HepG2 (cell line): ENCODE results near the gene NMRAL1. TPM values are rescaled to one million over a fixed set of nuclear protein-coding genes. Genes with fewer than 3 reads are reported as not detected.

ENCODE experiments used
- FOXC1 ChIP-seq: sonication (generic); formaldehyde crosslinking; IDR thresholded peaks from 2 replicates; pipeline ENCODE4 v1.8.0; 2022; ENCODE audit warnings: mild to moderate bottlenecking, missing genetic modification reagents, borderline replicate concordance
- KLF16 ChIP-seq, 2 experiments: sonication (generic) in 1 of 2; formaldehyde crosslinking in 1 of 2; IDR thresholded peaks; 2 replicates each; pipeline versions ENCODE4 v1.6.1 to v1.8.0; 2016 to 2023; ENCODE audit warnings: missing genetic modification reagents in 2 of 2, missing compliant biosample characterization in 1 of 2
- NR2F2 ChIP-seq: IDR thresholded peaks from 2 replicates; pipeline ENCODE4 v1.6.1; 2012; ENCODE audit warnings: low read depth, inconsistent platforms, borderline replicate concordance
- PHF8 ChIP-seq: sonication (generic); formaldehyde crosslinking; IDR thresholded peaks from 2 replicates; pipeline ENCODE4 v1.5.0; 2020; ENCODE audit warnings: missing genetic modification reagents
- SMARCE1 ChIP-seq: fragments of 450-650 bp; IDR thresholded peaks from 2 replicates; pipeline ENCODE4 v1.6.1; 2017; ENCODE audit warnings: borderline replicate concordance
- SNAI1 ChIP-seq: sonication (generic); formaldehyde crosslinking; IDR thresholded peaks from 2 replicates; pipeline ENCODE4 v1.5.0; 2020; ENCODE audit warnings: mild to moderate bottlenecking, missing genetic modification reagents, borderline replicate concordance
- ZBTB7B ChIP-seq: sonication (generic); formaldehyde crosslinking; IDR thresholded peaks from 2 replicates; pipeline ENCODE4 v1.4.0; 2020; ENCODE audit warnings: missing genetic modification reagents
- ZFAT ChIP-seq: sonication (generic); formaldehyde crosslinking; conservative IDR thresholded peaks from 2 replicates; pipeline ENCODE4 v1.8.1; 2023; ENCODE audit warnings: missing genetic modification reagents, inconsistent platforms
- ZIK1 ChIP-seq: sonication (generic); formaldehyde crosslinking; IDR thresholded peaks from 2 replicates; pipeline ENCODE4 v1.5.0; 2020; ENCODE audit warnings: mild to moderate bottlenecking, low read depth, missing genetic modification reagents, borderline replicate concordance
- ZNF235 ChIP-seq: sonication (generic); formaldehyde crosslinking; IDR thresholded peaks from 2 replicates; pipeline ENCODE4 v1.8.1; 2023; ENCODE audit warnings: mild to moderate bottlenecking, missing genetic modification reagents, borderline replicate concordance
- ZNF317 ChIP-seq: sonication (generic); formaldehyde crosslinking; IDR thresholded peaks from 2 replicates; pipeline ENCODE4 v1.5.0; 2020; ENCODE audit warnings: mild to moderate bottlenecking, missing genetic modification reagents
- ZNF530 ChIP-seq: sonication (generic); formaldehyde crosslinking; IDR thresholded peaks from 2 replicates; pipeline ENCODE4 v1.5.0; 2020; ENCODE audit warnings: low read depth, mild to moderate bottlenecking, missing genetic modification reagents
- ZNF749 ChIP-seq: sonication (generic); formaldehyde crosslinking; IDR thresholded peaks from 2 replicates; pipeline ENCODE4 v1.8.0; 2022; ENCODE audit warnings: mild to moderate bottlenecking, missing genetic modification reagents, moderate library complexity, borderline replicate concordance
- ZNF841 ChIP-seq: sonication (generic); formaldehyde crosslinking; IDR thresholded peaks from 2 replicates; pipeline ENCODE4 v1.8.1; 2023; ENCODE audit warnings: missing genetic modification reagents, borderline replicate concordance
- ZSCAN20 ChIP-seq: sonication (generic); formaldehyde crosslinking; IDR thresholded peaks from 2 replicates; pipeline ENCODE4 v1.4.0; 2020; ENCODE audit warnings: missing genetic modification reagents, mild to moderate bottlenecking, borderline replicate concordance
- polyA plus RNA-seq, 8 experiments: library from polyadenylated mRNA; depleted of rRNA in 3 of 8; stranded (reverse) in 7 of 8; unstranded in 1 of 8; fragments of >200 nt; fragmentation: Illumina TruSeq in 4 of 8; extraction: Trizol in 4 of 8; gene quantifications; 2 replicates each; pipeline versions ENCODE4 v1.2.1 to v1.2.3, GENCODE V29; 2011 to 2016; ENCODE audit warnings: low read depth in 4 of 8, missing spikeins in 1 of 8, mixed read lengths in 1 of 8; ENCODE audit not compliant: insufficient read depth in 1 of 8
- total RNA-seq, 5 experiments: library from RNA; depleted of rRNA; stranded (reverse); fragments of >200 nt; fragmentation: Illumina TruSeq; extraction: Trizol; gene quantifications; 2 replicates each; pipeline ENCODE4 v1.2.3, GENCODE V29; 2016; ENCODE audit warnings: low read depth in 1 of 5
- TF ChIP-seq, protein P1 (sequence below): sonication (generic); formaldehyde crosslinking; IDR thresholded peaks from 2 replicates; pipeline ENCODE4 v1.4.0; 2020; ENCODE audit warnings: missing genetic modification reagents; ENCODE audit errors: not compliant biosample characterization
- TF ChIP-seq, protein P2 (sequence below): sonication (generic); formaldehyde crosslinking; IDR thresholded peaks from 2 replicates; pipeline ENCODE4 v1.5.1; 2020; ENCODE audit warnings: missing genetic modification reagents, mild to moderate bottlenecking, borderline replicate concordance
- TF ChIP-seq, protein P3 (sequence below): sonication (generic); formaldehyde crosslinking; IDR thresholded peaks from 2 replicates; pipeline ENCODE4 v1.9.0; 2021; ENCODE audit warnings: missing genetic modification reagents, borderline replicate concordance
- TF ChIP-seq, protein P4 (sequence below): sonication (generic); formaldehyde crosslinking; IDR thresholded peaks from 2 replicates; pipeline ENCODE4 v1.5.1; 2020; ENCODE audit warnings: mild to moderate bottlenecking, missing genetic modification reagents, borderline replicate concordance

Gene NMRAL1
- total and polyA plus RNA-seq, 2 of the 13 experiments (the other 11 are each of a cell fraction or from before 2014, with no cell fraction given) = 30.8 to 33.1 TPM

DNA sequence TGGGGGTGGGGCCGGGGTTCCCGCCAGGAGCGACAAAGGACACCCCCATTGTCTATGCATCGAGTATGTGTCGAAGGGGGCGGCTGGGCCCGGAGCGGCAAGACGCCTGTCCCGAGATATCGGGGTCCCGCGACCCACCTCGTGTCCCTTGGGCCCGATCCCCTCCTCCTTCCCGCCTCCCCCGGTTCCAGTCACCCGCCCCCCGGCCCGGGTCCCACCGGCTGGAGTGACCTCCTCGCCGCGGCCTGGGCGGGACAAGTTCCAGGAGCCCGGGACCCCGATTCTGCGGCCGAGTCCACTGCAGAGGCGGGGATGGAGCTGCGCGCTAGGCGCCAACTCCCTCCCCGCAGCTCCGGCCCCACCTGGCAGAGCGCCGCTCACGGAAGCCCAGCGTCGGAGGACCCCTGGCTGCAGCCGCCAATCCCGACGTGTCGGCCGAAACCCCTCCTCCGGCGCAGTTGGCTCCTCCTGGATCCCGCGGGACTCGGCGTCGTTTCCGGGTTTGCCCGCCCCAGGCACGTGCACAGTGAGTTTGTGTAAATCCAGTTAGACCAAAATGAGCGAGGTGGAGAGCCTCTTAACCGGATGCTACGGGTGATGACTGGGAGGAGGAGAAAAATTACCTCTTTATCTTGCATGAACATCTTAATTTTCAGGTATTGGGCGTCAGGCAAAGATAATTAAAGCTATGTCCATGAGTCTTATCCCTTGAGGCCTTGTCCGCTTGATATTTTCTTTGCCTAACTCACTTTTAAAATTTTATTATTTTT, at the start of gene NMRAL1 (continued):
- TF ChIP-seq ZIK1 (CRISPR knock-in tag) (no peak), SMARCE1 (no peak), NR2F2 (no peak), ZNF749 (no peak), ZNF841 (CRISPR knock-in tag) (no peak), ZFAT (no peak), ZBTB7B (CRISPR knock-in tag) (0 out of 2 replicates have a peak, but pooled peaks have one; percentile 20), SNAI1 (CRISPR knock-in tag) (no peak), PHF8 (peak; percentile 77), KLF16 (CRISPR knock-in tag; IDR thresholded peaks at IDR 0.05) (peak in 1 of 2 experiments; percentile 71; a peak in 1 of 4 replicates), FOXC1 (CRISPR knock-in tag) (no peak; the same call in 1 of the 2 replicates), ZNF317 (no peak), ZSCAN20 (CRISPR knock-in tag) (no peak), ZNF530 (CRISPR knock-in tag) (no peak), ZNF235 (no peak)
- TF ChIP-seq, protein P1, sequence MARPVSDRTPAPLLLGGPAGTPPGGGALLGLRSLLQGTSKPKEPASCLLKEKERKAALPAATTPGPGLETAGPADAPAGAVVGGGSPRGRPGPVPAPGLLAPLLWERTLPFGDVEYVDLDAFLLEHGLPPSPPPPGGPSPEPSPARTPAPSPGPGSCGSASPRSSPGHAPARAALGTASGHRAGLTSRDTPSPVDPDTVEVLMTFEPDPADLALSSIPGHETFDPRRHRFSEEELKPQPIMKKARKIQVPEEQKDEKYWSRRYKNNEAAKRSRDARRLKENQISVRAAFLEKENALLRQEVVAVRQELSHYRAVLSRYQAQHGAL (CRISPR knock-in tag) = no peak
- TF ChIP-seq, protein P2, sequence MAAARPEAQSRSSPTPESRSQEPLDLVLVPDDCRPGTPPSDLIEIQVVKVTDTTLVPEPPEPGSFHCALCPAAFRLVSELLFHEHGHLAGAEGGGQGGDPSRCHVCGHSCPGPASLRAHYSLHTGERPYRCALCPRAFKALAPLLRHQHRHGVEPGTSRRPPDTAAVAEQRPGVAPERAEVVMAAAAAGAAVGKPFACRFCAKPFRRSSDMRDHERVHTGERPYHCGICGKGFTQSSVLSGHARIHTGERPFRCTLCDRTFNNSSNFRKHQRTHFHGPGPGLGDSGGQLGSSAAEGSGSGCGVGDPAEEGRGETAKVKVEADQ (CRISPR knock-in tag) = no peak
- TF ChIP-seq, protein P3, sequence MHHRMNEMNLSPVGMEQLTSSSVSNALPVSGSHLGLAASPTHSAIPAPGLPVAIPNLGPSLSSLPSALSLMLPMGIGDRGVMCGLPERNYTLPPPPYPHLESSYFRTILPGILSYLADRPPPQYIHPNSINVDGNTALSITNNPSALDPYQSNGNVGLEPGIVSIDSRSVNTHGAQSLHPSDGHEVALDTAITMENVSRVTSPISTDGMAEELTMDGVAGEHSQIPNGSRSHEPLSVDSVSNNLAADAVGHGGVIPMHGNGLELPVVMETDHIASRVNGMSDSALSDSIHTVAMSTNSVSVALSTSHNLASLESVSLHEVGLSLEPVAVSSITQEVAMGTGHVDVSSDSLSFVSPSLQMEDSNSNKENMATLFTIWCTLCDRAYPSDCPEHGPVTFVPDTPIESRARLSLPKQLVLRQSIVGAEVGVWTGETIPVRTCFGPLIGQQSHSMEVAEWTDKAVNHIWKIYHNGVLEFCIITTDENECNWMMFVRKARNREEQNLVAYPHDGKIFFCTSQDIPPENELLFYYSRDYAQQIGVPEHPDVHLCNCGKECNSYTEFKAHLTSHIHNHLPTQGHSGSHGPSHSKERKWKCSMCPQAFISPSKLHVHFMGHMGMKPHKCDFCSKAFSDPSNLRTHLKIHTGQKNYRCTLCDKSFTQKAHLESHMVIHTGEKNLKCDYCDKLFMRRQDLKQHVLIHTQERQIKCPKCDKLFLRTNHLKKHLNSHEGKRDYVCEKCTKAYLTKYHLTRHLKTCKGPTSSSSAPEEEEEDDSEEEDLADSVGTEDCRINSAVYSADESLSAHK (CRISPR knock-in tag) = no peak
- TF ChIP-seq, protein P4, sequence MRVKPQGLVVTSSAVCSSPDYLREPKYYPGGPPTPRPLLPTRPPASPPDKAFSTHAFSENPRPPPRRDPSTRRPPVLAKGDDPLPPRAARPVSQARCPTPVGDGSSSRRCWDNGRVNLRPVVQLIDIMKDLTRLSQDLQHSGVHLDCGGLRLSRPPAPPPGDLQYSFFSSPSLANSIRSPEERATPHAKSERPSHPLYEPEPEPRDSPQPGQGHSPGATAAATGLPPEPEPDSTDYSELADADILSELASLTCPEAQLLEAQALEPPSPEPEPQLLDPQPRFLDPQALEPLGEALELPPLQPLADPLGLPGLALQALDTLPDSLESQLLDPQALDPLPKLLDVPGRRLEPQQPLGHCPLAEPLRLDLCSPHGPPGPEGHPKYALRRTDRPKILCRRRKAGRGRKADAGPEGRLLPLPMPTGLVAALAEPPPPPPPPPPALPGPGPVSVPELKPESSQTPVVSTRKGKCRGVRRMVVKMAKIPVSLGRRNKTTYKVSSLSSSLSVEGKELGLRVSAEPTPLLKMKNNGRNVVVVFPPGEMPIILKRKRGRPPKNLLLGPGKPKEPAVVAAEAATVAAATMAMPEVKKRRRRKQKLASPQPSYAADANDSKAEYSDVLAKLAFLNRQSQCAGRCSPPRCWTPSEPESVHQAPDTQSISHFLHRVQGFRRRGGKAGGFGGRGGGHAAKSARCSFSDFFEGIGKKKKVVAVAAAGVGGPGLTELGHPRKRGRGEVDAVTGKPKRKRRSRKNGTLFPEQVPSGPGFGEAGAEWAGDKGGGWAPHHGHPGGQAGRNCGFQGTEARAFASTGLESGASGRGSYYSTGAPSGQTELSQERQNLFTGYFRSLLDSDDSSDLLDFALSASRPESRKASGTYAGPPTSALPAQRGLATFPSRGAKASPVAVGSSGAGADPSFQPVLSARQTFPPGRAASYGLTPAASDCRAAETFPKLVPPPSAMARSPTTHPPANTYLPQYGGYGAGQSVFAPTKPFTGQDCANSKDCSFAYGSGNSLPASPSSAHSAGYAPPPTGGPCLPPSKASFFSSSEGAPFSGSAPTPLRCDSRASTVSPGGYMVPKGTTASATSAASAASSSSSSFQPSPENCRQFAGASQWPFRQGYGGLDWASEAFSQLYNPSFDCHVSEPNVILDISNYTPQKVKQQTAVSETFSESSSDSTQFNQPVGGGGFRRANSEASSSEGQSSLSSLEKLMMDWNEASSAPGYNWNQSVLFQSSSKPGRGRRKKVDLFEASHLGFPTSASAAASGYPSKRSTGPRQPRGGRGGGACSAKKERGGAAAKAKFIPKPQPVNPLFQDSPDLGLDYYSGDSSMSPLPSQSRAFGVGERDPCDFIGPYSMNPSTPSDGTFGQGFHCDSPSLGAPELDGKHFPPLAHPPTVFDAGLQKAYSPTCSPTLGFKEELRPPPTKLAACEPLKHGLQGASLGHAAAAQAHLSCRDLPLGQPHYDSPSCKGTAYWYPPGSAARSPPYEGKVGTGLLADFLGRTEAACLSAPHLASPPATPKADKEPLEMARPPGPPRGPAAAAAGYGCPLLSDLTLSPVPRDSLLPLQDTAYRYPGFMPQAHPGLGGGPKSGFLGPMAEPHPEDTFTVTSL = no peak
